Measurements from ENCODE around the gene BCAS3. TPM values are rescaled to one million over a fixed set of nuclear protein-coding genes. Genes with fewer than 3 reads are reported as not detected.

BCAS3 gene
- total and polyA plus RNA-seq, 4 donors: 5.8 to 24.6 (median 10.1) TPM

DNA sequence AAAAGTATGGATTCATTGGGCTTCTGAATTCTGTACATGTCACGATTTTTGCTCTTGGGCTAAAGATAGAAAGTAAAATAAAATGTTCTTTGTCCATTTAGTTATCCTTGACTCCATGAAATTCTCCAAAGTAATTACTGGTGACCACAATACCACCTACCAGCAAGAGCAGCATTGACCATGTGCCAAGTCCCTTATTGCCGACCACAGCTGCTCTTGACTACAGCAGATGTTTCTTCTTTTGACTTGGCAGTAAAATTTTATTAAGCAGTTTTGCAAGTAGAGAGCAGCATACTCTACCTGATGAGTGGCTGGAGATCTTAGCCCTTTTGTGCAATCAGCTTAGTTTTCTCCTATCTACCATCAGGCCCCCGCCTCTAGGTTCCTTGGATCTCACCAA lies 569.8 kb downstream of the BCAS3 start (continued):
- TF ChIP-seq, protein P1, sequence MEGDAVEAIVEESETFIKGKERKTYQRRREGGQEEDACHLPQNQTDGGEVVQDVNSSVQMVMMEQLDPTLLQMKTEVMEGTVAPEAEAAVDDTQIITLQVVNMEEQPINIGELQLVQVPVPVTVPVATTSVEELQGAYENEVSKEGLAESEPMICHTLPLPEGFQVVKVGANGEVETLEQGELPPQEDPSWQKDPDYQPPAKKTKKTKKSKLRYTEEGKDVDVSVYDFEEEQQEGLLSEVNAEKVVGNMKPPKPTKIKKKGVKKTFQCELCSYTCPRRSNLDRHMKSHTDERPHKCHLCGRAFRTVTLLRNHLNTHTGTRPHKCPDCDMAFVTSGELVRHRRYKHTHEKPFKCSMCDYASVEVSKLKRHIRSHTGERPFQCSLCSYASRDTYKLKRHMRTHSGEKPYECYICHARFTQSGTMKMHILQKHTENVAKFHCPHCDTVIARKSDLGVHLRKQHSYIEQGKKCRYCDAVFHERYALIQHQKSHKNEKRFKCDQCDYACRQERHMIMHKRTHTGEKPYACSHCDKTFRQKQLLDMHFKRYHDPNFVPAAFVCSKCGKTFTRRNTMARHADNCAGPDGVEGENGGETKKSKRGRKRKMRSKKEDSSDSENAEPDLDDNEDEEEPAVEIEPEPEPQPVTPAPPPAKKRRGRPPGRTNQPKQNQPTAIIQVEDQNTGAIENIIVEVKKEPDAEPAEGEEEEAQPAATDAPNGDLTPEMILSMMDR (IDR thresholded peaks at IDR 0.05; ENCODE audit: low read depth, low read length, missing input control): no peak
- TF ChIP-seq SP1 (IDR thresholded peaks at IDR 0.05) (no peak), JUND (IDR thresholded peaks at IDR 0.05) (no peak), NR2F2 (IDR thresholded peaks at IDR 0.05) (no peak)

DNA sequence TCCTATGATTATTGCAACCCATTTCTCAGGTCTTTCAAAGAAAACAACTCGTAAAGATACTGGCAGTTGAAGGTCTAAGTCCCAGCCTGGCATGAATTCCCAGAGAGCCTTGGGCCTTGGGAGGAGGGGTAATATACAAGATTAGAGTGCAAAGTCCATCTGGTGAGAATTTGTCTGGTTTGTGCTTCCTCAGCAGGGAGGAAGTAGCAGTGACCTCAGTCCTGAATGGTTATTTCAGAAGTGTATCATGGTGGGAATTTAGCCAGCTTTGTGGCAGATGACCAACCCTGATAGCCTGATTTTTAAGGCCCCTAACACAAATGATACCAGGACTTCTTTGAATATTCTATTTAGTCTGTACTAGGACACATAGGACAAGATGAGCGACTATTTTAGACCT lies 570.7 kb downstream of the BCAS3 start:
- 82% methylated on average over 2 of the region's 2 CpGs for WGBS
- no peak overlapping the region for H3K9ac ChIP-seq (ENCODE audit: low read depth in 1 of 2, low read length in 2 of 2)
- H3K4me1 ChIP-seq (ENCODE audit: control insufficient read depth in 4 of 4, insufficient read depth in 4 of 4, low read length in 3 of 4): peaks cover 0 to 5% (median 1%) of the 10 kb centered on the region in 4 donors
- DNase-seq (ENCODE audit: low spot score): no peak
- H3K9me3 ChIP-seq (ENCODE audit: control insufficient read depth in 4 of 4, low read length in 3 of 4): no peaks in the 10 kb centered on the region
- H3K27ac ChIP-seq (ENCODE audit: low read depth in 1 of 2, low read length in 2 of 2): no peak overlapping the region
- TF ChIP-seq FOXA1 (IDR thresholded peaks at IDR 0.05): no peak
- TF ChIP-seq RAD21 (IDR thresholded peaks at IDR 0.05): peak in 1 of 2 donors; percentile 11
- no peak for TF ChIP-seq JUND (IDR thresholded peaks at IDR 0.05)
- TF ChIP-seq HNF4A (conservative IDR thresholded peaks at IDR 0.05): peak in 1 of 2 donors; percentile 37
- TF ChIP-seq, protein P2, sequence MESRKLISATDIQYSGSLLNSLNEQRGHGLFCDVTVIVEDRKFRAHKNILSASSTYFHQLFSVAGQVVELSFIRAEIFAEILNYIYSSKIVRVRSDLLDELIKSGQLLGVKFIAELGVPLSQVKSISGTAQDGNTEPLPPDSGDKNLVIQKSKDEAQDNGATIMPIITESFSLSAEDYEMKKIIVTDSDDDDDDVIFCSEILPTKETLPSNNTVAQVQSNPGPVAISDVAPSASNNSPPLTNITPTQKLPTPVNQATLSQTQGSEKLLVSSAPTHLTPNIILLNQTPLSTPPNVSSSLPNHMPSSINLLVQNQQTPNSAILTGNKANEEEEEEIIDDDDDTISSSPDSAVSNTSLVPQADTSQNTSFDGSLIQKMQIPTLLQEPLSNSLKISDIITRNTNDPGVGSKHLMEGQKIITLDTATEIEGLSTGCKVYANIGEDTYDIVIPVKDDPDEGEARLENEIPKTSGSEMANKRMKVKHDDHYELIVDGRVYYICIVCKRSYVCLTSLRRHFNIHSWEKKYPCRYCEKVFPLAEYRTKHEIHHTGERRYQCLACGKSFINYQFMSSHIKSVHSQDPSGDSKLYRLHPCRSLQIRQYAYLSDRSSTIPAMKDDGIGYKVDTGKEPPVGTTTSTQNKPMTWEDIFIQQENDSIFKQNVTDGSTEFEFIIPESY (IDR thresholded peaks at IDR 0.05): no peak
- peak; percentile 69 for TF ChIP-seq NR2F2 (IDR thresholded peaks at IDR 0.05)
- TF ChIP-seq SP1 (IDR thresholded peaks at IDR 0.05): no peak
- no peak for TF ChIP-seq GABPA (IDR thresholded peaks at IDR 0.05 in 1 of 2, conservative IDR thresholded peaks at IDR 0.05 in 1 of 2)
- no peak for TF ChIP-seq YY1 (IDR thresholded peaks at IDR 0.05)
- no peak for TF ChIP-seq FOXA2 (IDR thresholded peaks at IDR 0.05)
- TF ChIP-seq HNF4G (IDR thresholded peaks at IDR 0.05): no peak
- no peak for TF ChIP-seq TAF1 (conservative IDR thresholded peaks at IDR 0.05)
- TF ChIP-seq, protein P3, sequence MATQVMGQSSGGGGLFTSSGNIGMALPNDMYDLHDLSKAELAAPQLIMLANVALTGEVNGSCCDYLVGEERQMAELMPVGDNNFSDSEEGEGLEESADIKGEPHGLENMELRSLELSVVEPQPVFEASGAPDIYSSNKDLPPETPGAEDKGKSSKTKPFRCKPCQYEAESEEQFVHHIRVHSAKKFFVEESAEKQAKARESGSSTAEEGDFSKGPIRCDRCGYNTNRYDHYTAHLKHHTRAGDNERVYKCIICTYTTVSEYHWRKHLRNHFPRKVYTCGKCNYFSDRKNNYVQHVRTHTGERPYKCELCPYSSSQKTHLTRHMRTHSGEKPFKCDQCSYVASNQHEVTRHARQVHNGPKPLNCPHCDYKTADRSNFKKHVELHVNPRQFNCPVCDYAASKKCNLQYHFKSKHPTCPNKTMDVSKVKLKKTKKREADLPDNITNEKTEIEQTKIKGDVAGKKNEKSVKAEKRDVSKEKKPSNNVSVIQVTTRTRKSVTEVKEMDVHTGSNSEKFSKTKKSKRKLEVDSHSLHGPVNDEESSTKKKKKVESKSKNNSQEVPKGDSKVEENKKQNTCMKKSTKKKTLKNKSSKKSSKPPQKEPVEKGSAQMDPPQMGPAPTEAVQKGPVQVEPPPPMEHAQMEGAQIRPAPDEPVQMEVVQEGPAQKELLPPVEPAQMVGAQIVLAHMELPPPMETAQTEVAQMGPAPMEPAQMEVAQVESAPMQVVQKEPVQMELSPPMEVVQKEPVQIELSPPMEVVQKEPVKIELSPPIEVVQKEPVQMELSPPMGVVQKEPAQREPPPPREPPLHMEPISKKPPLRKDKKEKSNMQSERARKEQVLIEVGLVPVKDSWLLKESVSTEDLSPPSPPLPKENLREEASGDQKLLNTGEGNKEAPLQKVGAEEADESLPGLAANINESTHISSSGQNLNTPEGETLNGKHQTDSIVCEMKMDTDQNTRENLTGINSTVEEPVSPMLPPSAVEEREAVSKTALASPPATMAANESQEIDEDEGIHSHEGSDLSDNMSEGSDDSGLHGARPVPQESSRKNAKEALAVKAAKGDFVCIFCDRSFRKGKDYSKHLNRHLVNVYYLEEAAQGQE (IDR thresholded peaks at IDR 0.05): no peak
- no peak overlapping the region for H3K4me3 ChIP-seq (ENCODE audit: low read depth in 1 of 3, low read length in 3 of 3)
- H3K27me3 ChIP-seq (ENCODE audit: control insufficient read depth in 4 of 4, insufficient read depth in 4 of 4, low read length in 3 of 4): no peaks in the 10 kb centered on the region
- no peaks in the 10 kb centered on the region for H3K36me3 ChIP-seq (ENCODE audit: control insufficient read depth in 4 of 4, insufficient read depth in 3 of 4, low read depth in 1 of 4, low read length in 3 of 4)
